Measurements from ENCODE around the gene KLC1.

KLC1 gene

DNA sequence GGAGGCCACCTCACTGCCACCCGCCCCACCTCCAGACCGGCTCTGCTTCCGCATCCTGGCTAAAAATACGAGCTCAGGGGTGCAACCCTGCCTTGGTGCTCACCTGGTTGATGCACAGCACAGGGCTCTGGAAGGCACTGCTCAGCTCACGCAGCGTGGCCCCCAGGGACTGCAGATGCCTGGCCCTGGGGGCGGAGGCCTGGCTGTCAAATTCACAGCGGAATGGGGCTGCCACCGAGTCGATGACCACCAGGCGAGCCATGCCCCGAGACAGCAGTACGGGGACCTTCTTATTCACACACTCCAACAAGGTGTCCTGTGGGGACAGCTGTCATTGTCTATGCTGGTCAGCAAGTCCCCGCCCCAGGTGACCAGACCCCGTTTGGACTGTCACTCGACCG is 70.2 kb downstream of the KLC1 start:
- H3K4me3 ChIP-seq (ENCODE audit: low read length), result no peak overlapping the region
- no peak for DNase-seq (ENCODE audit: low read depth, low spot score)

DNA sequence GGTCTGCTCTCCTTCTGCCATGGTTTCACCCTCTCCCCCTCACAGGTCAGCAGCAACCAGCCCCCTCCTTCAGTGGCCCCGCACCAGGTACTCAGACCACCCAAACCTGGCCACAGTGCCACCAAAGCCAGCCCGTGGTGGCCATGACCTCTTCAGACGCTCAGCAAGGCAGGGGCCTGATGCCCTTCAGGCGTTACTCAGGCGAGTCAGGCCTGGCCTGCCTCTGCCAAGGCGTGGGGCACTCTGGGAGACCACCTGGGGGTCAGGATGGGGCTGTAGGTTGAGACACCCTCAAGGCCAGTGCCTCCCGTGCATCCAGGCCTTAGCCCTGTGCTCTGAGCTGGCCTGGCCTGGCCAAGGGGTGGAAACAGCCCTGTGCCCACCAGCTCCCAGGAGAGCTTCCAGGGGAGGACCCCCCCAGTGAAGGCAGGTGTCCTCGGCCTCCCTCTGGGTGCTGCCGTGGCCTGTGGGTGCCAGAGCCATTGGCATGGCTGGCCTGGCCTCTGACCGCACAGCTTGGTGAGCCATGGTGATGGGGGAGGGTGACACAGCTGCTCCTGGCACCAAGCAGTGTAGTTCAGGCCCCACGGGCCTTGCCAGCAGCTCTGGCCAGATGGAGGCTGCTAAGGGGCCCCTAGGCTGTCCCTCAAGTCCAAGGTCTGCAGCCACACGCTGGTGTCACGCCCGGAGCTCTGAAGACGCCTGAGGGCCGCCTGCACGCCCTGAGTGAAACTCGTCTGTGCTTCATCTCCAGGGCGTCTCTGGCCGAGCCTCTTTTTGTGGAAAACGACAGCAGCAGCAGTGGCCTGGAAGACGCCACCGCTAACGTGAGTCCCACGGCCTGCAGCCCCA is 71.1 kb downstream of the KLC1 start:
- H3K4me3 ChIP-seq (ENCODE audit: low read length), result no peak overlapping the region
- no peak for DNase-seq (ENCODE audit: low read depth, low spot score)

- DNase-seq (ENCODE audit: low read depth, low spot score), result no peak
- no peak overlapping the region for H3K4me3 ChIP-seq (ENCODE audit: low read length)
These were observed 71.9 kb downstream of the KLC1 start for GRCh38 chr14:103700753-103701490.

- no peak overlapping the region for H3K4me3 ChIP-seq (ENCODE audit: low read length)
- no peak for DNase-seq (ENCODE audit: low read depth, low spot score)
These were observed 73.1 kb downstream of the KLC1 start for GRCh38 chr14:103702095-103702494.

- H3K4me3 ChIP-seq (ENCODE audit: low read length), result no peak overlapping the region
- no peak for DNase-seq (ENCODE audit: low read depth, low spot score)
These were observed 73.8 kb downstream of the KLC1 start for GRCh38 chr14:103702497-103703432.

- no peak for DNase-seq (ENCODE audit: low read depth, low spot score)
- H3K4me3 ChIP-seq (ENCODE audit: low read length), result no peak overlapping the region
These were observed 74.7 kb downstream of the KLC1 start for GRCh38 chr14:103703433-103704385.

GRCh38 chr14:103704708-103705107 is 75.7 kb downstream of the KLC1 start:
- DNase-seq (ENCODE audit: low read depth, low spot score), result no peak
- no peak overlapping the region for H3K4me3 ChIP-seq (ENCODE audit: low read length)

- no peak overlapping the region for H3K4me3 ChIP-seq (ENCODE audit: low read length)
- DNase-seq (ENCODE audit: low read depth, low spot score), result no peak
These were observed 76.1 kb downstream of the KLC1 start for GRCh38 chr14:103705118-103705503.

DNA sequence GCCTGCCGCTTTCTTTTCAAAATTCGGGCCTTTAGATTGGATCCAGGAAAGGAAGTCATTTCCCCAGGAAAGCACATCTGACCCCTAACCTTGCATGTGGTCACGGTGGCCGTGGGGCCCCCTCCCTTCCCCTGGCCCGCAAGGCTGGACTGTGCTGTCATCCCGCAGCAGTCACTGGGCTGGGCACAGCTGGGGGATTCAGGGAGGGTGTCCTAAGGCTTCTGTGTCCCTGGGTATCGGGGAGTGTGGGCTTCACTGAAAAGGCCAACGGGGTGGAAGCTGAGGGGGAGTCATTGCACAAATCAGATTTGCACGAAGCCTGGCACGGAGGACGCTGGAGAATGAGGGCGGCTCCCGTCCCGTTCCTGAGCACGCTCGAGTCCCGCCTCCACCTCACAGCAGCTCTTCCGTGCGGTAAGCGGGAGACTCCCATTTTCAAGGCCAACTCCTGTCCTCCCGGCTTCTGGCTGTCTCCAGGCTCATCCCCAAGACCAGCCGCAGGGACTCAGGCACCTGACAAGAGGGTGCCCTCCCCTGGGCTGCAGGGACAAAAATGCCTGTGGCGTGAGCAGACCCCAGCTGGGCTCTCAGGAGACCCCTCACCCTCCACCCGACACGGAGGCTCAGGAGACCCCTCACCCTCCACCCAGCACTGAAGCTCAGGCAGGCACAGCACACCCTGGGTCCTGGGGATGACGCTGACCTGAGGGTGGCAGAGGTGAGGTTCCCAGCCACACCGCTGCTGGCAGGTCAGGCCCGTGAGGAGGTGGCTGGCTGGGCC is 76.7 kb downstream of the KLC1 start:
- H3K4me3 ChIP-seq (ENCODE audit: low read length), result no peak overlapping the region
- DNase-seq (ENCODE audit: low read depth, low spot score), result no peak

DNA sequence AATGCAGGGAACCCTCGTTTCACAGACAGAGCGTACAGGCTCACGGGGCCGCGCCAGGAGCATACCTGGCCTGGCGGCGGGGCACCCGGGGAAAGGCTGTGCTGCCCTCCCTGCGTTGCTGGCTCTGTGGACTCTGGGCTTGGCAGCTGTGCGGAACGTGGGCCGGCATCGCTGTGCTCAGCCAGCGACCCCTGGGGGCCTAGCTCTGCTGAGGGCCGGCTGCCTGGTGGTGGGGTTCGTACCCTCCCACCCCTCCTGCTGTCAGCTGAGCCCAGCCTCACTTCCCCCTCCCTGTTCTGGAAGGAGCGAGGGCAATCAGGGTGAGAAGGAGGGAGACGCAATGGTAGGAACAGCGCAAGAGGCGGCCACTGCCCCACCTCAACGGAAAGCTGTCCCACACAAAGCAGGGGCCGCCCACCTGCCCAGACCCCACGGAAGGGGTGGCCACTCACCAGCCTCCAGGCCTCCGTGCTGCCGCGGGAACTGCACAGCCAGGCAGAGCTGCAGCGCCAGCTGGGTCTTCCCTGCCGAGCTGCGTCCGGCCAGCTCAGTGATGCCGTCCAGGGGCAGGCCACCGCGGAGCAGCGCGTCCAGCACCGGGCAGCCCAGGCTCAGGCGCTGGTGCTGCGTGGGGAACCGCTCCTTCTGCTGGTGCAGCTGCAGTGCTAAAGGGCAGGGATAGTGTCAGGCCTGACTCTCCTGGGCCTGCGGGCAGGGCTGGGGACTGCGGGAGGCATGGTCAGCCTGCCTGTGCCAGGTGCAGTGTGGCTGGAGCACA is 77.7 kb downstream of the KLC1 start:
- no peak for DNase-seq (ENCODE audit: low read depth, low spot score)
- H3K4me3 ChIP-seq (ENCODE audit: low read length), result no peak overlapping the region

DNA sequence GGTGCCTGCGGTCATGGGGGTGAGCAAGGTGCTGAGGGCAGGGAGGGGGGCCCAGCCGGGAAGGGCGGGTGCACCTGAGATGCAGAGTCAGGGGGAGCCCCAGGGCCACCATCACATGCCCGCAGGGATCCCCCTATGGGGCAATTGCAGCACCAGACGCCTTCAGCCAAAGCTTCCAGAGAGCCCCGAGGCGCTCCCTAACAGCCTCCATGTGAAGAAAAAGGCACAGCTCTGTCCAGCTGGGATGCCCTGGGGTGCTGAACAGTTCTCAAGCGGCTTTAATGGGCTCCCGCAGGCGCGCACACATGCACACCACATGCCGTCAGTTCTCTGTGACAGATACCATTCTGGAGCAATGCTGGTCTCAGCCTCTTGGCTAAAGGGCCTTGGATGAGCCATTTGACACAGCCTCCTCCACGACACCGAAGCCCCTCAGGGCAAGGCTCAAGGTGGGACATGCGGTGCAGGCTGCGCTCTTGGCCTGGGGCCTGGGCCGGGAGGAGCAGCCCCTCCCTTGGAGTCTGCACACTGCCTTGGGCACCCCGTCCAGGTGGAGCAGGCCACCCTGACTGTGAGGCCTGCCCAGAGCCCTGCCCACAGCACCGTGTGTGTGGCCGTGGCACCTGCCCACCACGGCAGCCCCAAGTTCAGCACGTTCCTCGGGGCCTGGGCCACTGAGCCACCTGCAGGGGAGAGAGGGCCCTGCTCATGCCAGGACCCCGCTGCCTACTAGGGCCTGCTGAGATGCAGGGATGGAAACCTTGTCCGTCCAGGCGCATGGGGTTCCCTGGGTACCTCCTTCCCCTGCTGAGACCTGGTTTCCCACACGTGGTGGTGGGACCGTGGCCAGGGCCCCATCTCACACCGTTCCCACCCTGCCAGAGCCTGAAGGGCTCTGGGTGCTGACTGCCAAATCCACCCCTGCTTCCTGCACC is 78.6 kb downstream of the KLC1 start:
- no peak overlapping the region for H3K4me3 ChIP-seq (ENCODE audit: low read length)
- no peak for DNase-seq (ENCODE audit: low read depth, low spot score)

GRCh38 chr14:103708750-103709187 is 79.8 kb downstream of the KLC1 start:
- DNase-seq (ENCODE audit: low read depth, low spot score), result no peak
- H3K4me3 ChIP-seq (ENCODE audit: low read length), result no peak overlapping the region

DNA sequence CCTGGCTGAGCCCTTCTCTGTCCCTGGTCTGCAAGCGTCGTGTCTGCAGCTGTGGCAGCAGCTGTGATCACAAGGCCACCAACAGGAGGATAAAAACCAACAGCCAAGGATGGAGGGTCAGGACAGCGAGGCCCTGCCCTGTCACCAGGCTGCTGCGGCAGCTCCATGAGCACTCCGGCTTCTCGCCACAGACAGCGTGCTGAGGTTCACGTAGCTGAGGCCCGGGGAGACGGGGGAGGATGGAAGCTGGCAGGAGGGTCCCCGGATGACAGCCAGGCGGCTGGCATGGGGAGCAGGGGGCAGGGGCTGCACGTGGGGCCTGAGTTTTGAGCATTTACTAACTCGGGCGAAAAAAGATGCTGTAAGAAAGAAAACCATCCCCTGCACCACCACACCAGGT is 80.8 kb downstream of the KLC1 start:
- no peak for DNase-seq (ENCODE audit: low read depth, low spot score)
- no peak overlapping the region for H3K4me3 ChIP-seq (ENCODE audit: low read length)

DNA sequence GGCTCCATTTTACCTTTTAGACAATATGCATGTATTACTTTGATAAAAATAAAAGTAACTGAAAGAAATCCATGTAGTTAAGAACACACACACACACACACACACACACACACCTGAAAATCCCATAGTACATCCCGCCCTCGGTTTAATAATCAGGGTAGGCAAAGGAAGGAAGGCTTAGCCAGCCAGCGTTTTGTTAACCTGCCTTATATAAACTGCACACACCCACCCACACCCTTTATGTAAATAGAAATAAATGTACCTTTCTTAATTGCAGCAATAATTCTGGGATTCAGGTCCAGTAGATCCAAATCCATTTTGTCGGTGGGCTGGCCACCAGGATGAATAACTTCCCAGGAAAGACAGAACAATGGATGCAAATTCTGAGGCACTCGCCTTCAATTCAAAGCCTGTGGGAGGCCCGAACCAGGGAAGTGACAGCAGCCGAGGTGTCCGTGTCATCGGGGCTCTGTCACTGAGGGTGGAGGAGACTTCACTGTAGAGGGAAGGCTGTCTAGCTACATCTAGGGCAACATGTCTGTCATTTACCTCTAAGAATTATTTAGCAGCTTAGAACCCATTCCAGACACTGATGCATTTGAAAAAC is 81.9 kb downstream of the KLC1 start:
- no peak for DNase-seq (ENCODE audit: low read depth, low spot score)
- H3K4me3 ChIP-seq (ENCODE audit: low read length), result no peak overlapping the region

DNA sequence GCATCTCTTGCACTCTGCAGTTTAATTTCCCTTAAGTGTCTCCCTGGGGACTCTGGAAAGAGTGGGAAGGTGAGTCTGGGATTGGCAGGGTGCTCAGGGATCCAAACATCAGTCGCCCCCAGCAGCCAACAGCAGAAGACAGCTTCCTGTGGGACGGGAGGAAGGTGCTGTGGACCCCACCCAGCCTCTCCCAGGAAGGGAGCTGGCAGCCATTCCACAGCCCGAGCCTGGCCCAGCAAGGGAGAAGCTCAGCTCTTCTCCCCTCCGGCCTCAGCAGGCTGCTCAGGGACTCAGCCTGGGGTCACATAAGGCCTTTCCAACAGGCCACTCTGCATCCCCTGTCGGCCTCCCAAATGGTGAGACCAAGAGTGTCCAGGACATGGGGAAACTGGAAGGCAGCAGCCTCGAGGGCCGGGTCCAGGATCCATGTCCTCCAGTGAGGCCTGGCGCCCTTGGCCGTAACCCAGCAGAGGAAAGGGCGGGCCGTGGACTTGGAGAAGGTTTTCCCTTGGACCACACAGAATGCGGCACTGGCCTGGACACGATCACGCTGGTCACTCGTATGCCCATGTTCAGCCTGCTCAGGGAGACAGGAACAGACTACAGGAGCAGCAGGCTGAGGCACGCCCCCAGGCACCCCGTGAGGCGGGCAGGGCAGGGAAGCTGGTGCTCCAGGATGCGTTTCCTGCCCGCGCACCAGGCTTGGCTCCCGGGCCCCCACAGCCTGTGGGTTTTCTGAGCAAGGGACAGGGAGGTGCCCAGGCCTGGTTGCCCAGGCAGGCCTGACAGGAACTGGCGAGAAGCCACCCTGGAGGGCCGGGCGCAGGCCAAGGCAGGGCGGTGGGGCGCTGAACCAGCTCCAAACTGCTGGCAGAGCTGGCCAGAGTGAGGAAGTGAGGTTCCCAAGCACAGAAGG is 82.8 kb downstream of the KLC1 start:
- DNase-seq (ENCODE audit: low read depth, low spot score), result no peak
- H3K4me3 ChIP-seq (ENCODE audit: low read length), result no peak overlapping the region
